K562 (cell line): Measurements from ENCODE around the gene OSBPL1A. TPM values are rescaled to one million over a fixed set of nuclear protein-coding genes. Genes with fewer than 3 reads are reported as not detected.

ENCODE experiments used
- ATAC-seq: fragments of 200-7000 bp; cut with Tn5 transposase; 3 replicates; pipeline ENCODE4 v1.9.1; 2020; ENCODE audit warnings: moderate library complexity
- BruUV-seq: library from RNA; stranded (reverse); fragments of 400-500 nt; replicated peaks from 2 replicates; lab custom pipeline; 2021; lab: Mats Ljungman, UMichigan
- CTCF ChIA-PET: fragments of 300-600 bp; formaldehyde crosslinking; extraction: SDS; loops from one replicate; lab custom pipeline; 2021; ENCODE audit warnings: low intra/inter-chr PET ratio; lab: Yijun Ruan, JAX
- POLR2A ChIA-PET: fragments of 300-600, 350-650 bp; sonication (Branson Sonifier 250); formaldehyde crosslinking; extraction: SDS; loops from one replicate; lab custom pipeline; 2021; ENCODE audit warnings: antibody characterized with exemption, inconsistent platforms; lab: Yijun Ruan, JAX
- DNase-seq, 4 experiments: peaks; one replicate each; pipeline versions ENCODE4 v3.0.0 to v3.0.0-alpha.2; 2011 to 2018; ENCODE audit warnings: low spot score in 3 of 4, mixed read lengths in 3 of 4; ENCODE audit errors: extremely low read depth in 1 of 4
- FAIRE-seq: peaks from 2 replicates; lab custom pipeline; 2011; peaks lifted over from hg19 to GRCh38; lab: Jason Lieb, UNC
- H2AFZ ChIP-seq: 2 replicates; pipeline ENCODE4 v1.6.0; 2011; ENCODE audit warnings: low read depth, low read length, control low read depth, inconsistent platforms
- H3K27ac ChIP-seq: fragments of 200-600 bp; 3 replicates; pipeline ENCODE4 v1.8.0; 2011; ENCODE audit warnings: low read depth, mild to moderate bottlenecking, control low read depth, inconsistent platforms, low read length, moderate library complexity, mixed read lengths; ENCODE audit errors: extremely low read depth
- H3K27me3 ChIP-seq, 2 experiments: fragments of 300-600 bp in 1 of 2; 2 replicates in 1 of 2; 3 replicates in 1 of 2; pipeline versions ENCODE4 v1.6.0 to v1.8.0; 2011; ENCODE audit warnings: inconsistent platforms in 2 of 2, low read length in 2 of 2, mild to moderate bottlenecking in 1 of 2, mixed read lengths in 1 of 2, moderate library complexity in 1 of 2; ENCODE audit not compliant: control insufficient read depth in 2 of 2, insufficient read depth in 2 of 2
- H3K36me3 ChIP-seq: fragments of 300-600 bp; 3 replicates; pipeline ENCODE4 v1.8.0; 2011; ENCODE audit warnings: mild to moderate bottlenecking, low read length, inconsistent platforms; ENCODE audit not compliant: control insufficient read depth, insufficient read depth
- H3K4me1 ChIP-seq, 2 experiments: fragments of 200-600 bp in 1 of 2; replicated peaks in 1 of 2; 2 replicates in 1 of 2; 3 replicates in 1 of 2; pipeline versions ENCODE4 v1.5.1 to v1.8.0; 2011; ENCODE audit warnings: inconsistent platforms in 2 of 2, low read length in 2 of 2, mild to moderate bottlenecking in 1 of 2, mixed read lengths in 1 of 2, moderate library complexity in 1 of 2; ENCODE audit not compliant: control insufficient read depth in 2 of 2, insufficient read depth in 2 of 2
- H3K4me2 ChIP-seq: 2 replicates; pipeline ENCODE4 v1.6.1; 2011; ENCODE audit warnings: low read length, control low read depth, inconsistent platforms, mixed read lengths; ENCODE audit not compliant: insufficient read depth
- H3K4me3 ChIP-seq: fragments of 200-600 bp; sonication (generic), shearing (Covaris generic); 2 replicates; pipeline ENCODE4 v1.5.1; 2016; ENCODE audit warnings: control low read depth, inconsistent platforms
- H3K79me2 ChIP-seq: fragments of 200-600 bp; 3 replicates; pipeline ENCODE4 v1.8.0; 2011; ENCODE audit warnings: low read length, inconsistent platforms; ENCODE audit not compliant: control insufficient read depth, insufficient read depth
- H3K9ac ChIP-seq, 2 experiments: 2 replicates each; pipeline versions ENCODE4 v1.6.0 to v1.6.1; 2011; ENCODE audit warnings: low read depth in 2 of 2, low read length in 2 of 2, control low read depth in 1 of 2, inconsistent platforms in 1 of 2, mild to moderate bottlenecking in 1 of 2, mixed read lengths in 1 of 2; ENCODE audit not compliant: insufficient read depth in 1 of 2
- H3K9me1 ChIP-seq: one replicate; pipeline ENCODE4 v1.6.0; 2011; ENCODE audit warnings: inconsistent platforms, mild to moderate bottlenecking, low read length, moderate library complexity; ENCODE audit not compliant: control insufficient read depth, insufficient read depth
- H3K9me3 ChIP-seq: replicated peaks from 2 replicates; pipeline ENCODE4 v1.5.1; 2011; ENCODE audit warnings: low read depth, low read length, inconsistent platforms; ENCODE audit not compliant: control insufficient read depth, insufficient read depth
- H4K20me1 ChIP-seq: replicated peaks from 2 replicates; pipeline ENCODE4 v1.6.1; 2011; ENCODE audit warnings: low read length, inconsistent platforms, mixed read lengths; ENCODE audit not compliant: control insufficient read depth, insufficient read depth
- BHLHE40 ChIP-seq: IDR thresholded peaks from 2 replicates; pipeline ENCODE4 v1.6.1; 2011; ENCODE audit warnings: low read length, improper control_type of control experiment
- DDX20 ChIP-seq: fragments of 450-650 bp; IDR thresholded peaks from 2 replicates; pipeline ENCODE4 v1.6.1; 2016; ENCODE audit warnings: missing genetic modification characterization, low read depth, mild to moderate bottlenecking, missing compliant biosample characterization, moderate library complexity
- DNMT1 ChIP-seq: fragments of 450-650 bp; IDR thresholded peaks from 2 replicates; pipeline ENCODE4 v1.6.1; 2016; ENCODE audit warnings: antibody characterized with exemption, mild to moderate bottlenecking
- E2F5 ChIP-seq: sonication (generic); formaldehyde crosslinking; IDR thresholded peaks from 2 replicates; pipeline ENCODE4 v1.8.0; 2022; ENCODE audit warnings: mild to moderate bottlenecking, missing genetic modification reagents
- FOXK1 ChIP-seq: sonication (generic); formaldehyde crosslinking; IDR thresholded peaks from 2 replicates; pipeline ENCODE4 v1.8.0; 2022; ENCODE audit warnings: missing genetic modification reagents, mild to moderate bottlenecking, borderline replicate concordance
- JUN ChIP-seq, 2 experiments: sonication (generic) in 1 of 2; formaldehyde crosslinking in 1 of 2; IDR thresholded peaks; 2 replicates each; pipeline versions ENCODE4 v1.6.1 to v1.8.0; 2012 to 2022; ENCODE audit warnings: borderline replicate concordance in 2 of 2, mild to moderate bottlenecking in 2 of 2, improper control_type of control experiment in 1 of 2, low read depth in 1 of 2, low read length in 1 of 2, missing genetic modification reagents in 1 of 2
- SRSF9 ChIP-seq: fragments of 200-400 bp; formaldehyde crosslinking; IDR thresholded peaks from 2 replicates; pipeline ENCODE4 v1.6.1; 2017; ENCODE audit warnings: low read depth, low read length, borderline replicate concordance
- ZBTB26 ChIP-seq: fragments of 450-650 bp; formaldehyde crosslinking; IDR thresholded peaks from 2 replicates; pipeline ENCODE4 v1.4.0; 2022; ENCODE audit warnings: missing genetic modification characterization
- ZNF3 ChIP-seq: fragments of 250-450 bp; sonication (Bioruptor Pico); IDR thresholded peaks from 2 replicates; pipeline ENCODE4 v1.5.0; 2021; ENCODE audit warnings: mild to moderate bottlenecking, moderate library complexity
- ZNF699 ChIP-seq: fragments of 250-450 bp; sonication (Bioruptor Pico); IDR thresholded peaks from 2 replicates; pipeline ENCODE4 v1.8.0; 2021; ENCODE audit warnings: mild to moderate bottlenecking, moderate library complexity; ENCODE audit not compliant: insufficient replicate concordance
- WGBS: fragments of 100-300 bp; shearing (Covaris generic); methylation state at CpG from one replicate; pipeline ENCODE4 v1.1.6; 2016; ENCODE audit warnings: low coverage, mixed read lengths; ENCODE audit not compliant: insufficient coverage; ENCODE audit errors: missing lambda C conversion rate; 5-methylcytosine and 5-hydroxymethylcytosine counted together
- in situ Hi-C: fragments of 300-500 bp; cut with MboI; formaldehyde crosslinking; loops from 4 replicates; pipeline ENCODE4 v1.15.0; 2018; ENCODE audit warnings: inconsistent platforms, mixed read lengths
- intact Hi-C: fragments of 100-400 bp; cut with micrococcal nuclease; formaldehyde crosslinking; loops from 2 replicates; pipeline ENCODE4 v1.14.2; 2022
- polyA plus RNA-seq, 8 experiments: library from polyadenylated mRNA; depleted of rRNA in 4 of 8; stranded (reverse) in 5 of 8; unstranded in 3 of 8; fragments of >200 nt; fragmentation: Nextera tagmentation in 2 of 8; fragmentation: Illumina TruSeq in 1 of 8; extraction: Ambion mirVana in 2 of 8; extraction: Trizol in 1 of 8; gene quantifications; 2 replicates each; pipeline versions ENCODE4 v1.2.1 to v1.2.3, GENCODE V29; 2011 to 2014; ENCODE audit warnings: inconsistent platforms in 1 of 8, missing spikeins in 1 of 8
- total RNA-seq, 7 experiments: library from RNA; depleted of rRNA in 6 of 7; stranded (reverse); fragments of >200 nt in 6 of 7; fragmentation: Illumina TruSeq in 2 of 7; extraction: Trizol in 2 of 7; gene quantifications; 2 replicates each; pipeline versions ENCODE4 v1.2.1 to v1.2.3, GENCODE V29; 2011 to 2021; ENCODE audit warnings: low replicate concordance in 1 of 7
- TF ChIP-seq, protein P1 (sequence below), 2 experiments: fragments of 150-350 bp in 1 of 2; IDR thresholded peaks; 2 replicates each; pipeline ENCODE4 v1.6.1; 2012 to 2016; ENCODE audit warnings: low read depth in 2 of 2, low read length in 2 of 2, mild to moderate bottlenecking in 1 of 2, moderate library complexity in 1 of 2

OSBPL1A gene
- total and polyA plus RNA-seq, 9 of the 15 experiments (the other 6 are each of a cell fraction or from before 2014, with no cell fraction given), result 0.40 to 0.49 TPM; not detected in 7

DNA sequence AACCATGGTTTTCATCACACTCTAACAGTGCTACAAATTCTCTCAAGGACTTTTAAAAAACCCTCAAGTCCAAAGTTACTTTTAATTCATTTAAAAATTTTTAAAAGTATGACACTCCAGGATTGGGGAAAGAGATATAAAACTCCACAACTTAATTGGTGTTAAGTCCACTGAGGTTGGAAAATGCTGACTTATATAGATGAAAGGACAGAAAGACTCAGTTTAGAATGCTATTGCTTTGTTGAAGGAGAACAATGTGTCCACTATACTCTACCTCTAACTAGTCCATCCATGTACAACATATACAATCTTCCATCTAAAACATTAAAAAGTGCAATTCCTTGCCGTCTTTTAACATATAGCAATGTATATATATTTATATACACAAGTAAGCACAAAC is 217.6 kb downstream of the OSBPL1A start (continued):
- TF ChIP-seq, protein P1, sequence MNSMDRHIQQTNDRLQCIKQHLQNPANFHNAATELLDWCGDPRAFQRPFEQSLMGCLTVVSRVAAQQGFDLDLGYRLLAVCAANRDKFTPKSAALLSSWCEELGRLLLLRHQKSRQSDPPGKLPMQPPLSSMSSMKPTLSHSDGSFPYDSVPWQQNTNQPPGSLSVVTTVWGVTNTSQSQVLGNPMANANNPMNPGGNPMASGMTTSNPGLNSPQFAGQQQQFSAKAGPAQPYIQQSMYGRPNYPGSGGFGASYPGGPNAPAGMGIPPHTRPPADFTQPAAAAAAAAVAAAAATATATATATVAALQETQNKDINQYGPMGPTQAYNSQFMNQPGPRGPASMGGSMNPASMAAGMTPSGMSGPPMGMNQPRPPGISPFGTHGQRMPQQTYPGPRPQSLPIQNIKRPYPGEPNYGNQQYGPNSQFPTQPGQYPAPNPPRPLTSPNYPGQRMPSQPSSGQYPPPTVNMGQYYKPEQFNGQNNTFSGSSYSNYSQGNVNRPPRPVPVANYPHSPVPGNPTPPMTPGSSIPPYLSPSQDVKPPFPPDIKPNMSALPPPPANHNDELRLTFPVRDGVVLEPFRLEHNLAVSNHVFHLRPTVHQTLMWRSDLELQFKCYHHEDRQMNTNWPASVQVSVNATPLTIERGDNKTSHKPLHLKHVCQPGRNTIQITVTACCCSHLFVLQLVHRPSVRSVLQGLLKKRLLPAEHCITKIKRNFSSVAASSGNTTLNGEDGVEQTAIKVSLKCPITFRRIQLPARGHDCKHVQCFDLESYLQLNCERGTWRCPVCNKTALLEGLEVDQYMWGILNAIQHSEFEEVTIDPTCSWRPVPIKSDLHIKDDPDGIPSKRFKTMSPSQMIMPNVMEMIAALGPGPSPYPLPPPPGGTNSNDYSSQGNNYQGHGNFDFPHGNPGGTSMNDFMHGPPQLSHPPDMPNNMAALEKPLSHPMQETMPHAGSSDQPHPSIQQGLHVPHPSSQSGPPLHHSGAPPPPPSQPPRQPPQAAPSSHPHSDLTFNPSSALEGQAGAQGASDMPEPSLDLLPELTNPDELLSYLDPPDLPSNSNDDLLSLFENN (IDR thresholded peaks at IDR 0.05; ENCODE audit: low read depth in 2 of 2, low read length in 2 of 2), result no peak
- no peak for TF ChIP-seq DDX20 (tag)
- TF ChIP-seq, all 486 proteins: peak for 0

DNA sequence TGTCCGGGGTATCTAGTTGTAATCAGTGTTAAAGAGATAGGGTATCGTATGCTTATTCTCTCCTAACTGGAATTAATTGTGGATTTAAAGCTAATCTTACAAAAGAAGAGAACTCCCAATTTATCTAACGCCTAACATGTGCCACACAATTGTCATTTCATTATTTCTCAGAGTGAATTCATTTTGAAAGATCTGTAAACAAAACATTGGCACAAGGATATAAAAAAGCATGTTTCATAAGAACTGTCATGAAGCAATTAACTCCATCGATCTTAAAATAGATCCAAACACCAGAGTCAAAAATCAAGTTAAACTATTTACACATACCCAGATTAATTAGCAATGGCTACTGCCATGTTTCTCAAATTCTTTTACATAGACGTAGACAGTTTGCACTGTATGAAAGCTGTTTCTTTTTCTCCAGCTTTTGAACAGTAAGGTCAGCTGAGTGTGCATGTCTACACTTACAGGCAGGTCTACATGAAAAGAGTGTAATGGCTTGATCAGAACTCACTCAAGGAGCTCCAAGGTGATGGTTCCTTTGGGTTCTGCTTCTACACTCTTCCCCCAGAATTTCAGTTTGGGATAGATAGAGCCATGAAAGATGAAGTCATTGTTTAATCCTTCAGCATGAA is 220.0 kb downstream of the OSBPL1A start:
- H3K27me3 ChIP-seq, result peaks cover 3 to 9% of the 10 kb centered on the region in 2 experiments; a peak in 4 of 5 replicates
- FAIRE-seq, result no peak
- POLR2A ChIA-PET, result interaction anchor here (1.3 to 1.6 kb wide), 2 partner anchors 11 to 311 kb away, joined by 3 to 5 read pairs; no protein-coding TSS in a partner anchor
- H3K79me2 ChIP-seq, result no peaks in the 10 kb centered on the region
- TF ChIP-seq BHLHE40, result no peak
- no peak for TF ChIP-seq E2F5 (CRISPR knock-in tag)
- no peak for TF ChIP-seq DNMT1
- no peak for TF ChIP-seq JUN (IDR thresholded peaks at IDR 0.05; ENCODE audit: borderline replicate concordance, low read depth, low read length)
- no peak for TF ChIP-seq JUN (CRISPR knock-in tag; IDR thresholded peaks at IDR 0.05; ENCODE audit: borderline replicate concordance)
- TF ChIP-seq FOXK1 (CRISPR knock-in tag), result no peak
- TF ChIP-seq SRSF9, result no peak
- TF ChIP-seq ZBTB26 (CRISPR knock-in tag), result no peak
- no peak for TF ChIP-seq ZNF3 (CRISPR knock-in tag)
- no peak for TF ChIP-seq ZNF699
- TF ChIP-seq, all 486 proteins: peak for 0
- no peak overlapping the region for H3K27ac ChIP-seq
- no peak overlapping the region for H3K4me3 ChIP-seq
- BruUV-seq, result no TSS peak
- no peaks in the 10 kb centered on the region for H4K20me1 ChIP-seq
- H3K4me1 ChIP-seq, result no peaks in the 10 kb centered on the region
- intact Hi-C loops (no loop called here), in situ Hi-C loops (loop anchor here (10.0 kb wide), 1 partner anchor 307 kb away; no protein-coding TSS in a partner anchor)
- no peak overlapping the region for H2AFZ ChIP-seq
- no peak overlapping the region for H3K9ac ChIP-seq
- H3K9me1 ChIP-seq, result no peaks in the 10 kb centered on the region
- under 1% methylated on average over 5 of the region's 5 CpGs for WGBS
- ATAC-seq (no peak), DNase-seq (no peak)
- H3K36me3 ChIP-seq, result no peaks in the 10 kb centered on the region
- CTCF ChIA-PET, result interaction anchor here (0.8 kb wide), 1 partner anchor 311 kb away, joined by 4 read pairs; no protein-coding TSS in a partner anchor
- H3K4me2 ChIP-seq, result no peak overlapping the region
- no peaks in the 10 kb centered on the region for H3K9me3 ChIP-seq
